ENCODE results near the gene JOSD2. TPM values are rescaled to one million over a fixed set of nuclear protein-coding genes. Genes with fewer than 3 reads are reported as not detected.

Gene JOSD2
- polyA plus RNA-seq, 1 experiment, result 19.6 TPM

DNA sequence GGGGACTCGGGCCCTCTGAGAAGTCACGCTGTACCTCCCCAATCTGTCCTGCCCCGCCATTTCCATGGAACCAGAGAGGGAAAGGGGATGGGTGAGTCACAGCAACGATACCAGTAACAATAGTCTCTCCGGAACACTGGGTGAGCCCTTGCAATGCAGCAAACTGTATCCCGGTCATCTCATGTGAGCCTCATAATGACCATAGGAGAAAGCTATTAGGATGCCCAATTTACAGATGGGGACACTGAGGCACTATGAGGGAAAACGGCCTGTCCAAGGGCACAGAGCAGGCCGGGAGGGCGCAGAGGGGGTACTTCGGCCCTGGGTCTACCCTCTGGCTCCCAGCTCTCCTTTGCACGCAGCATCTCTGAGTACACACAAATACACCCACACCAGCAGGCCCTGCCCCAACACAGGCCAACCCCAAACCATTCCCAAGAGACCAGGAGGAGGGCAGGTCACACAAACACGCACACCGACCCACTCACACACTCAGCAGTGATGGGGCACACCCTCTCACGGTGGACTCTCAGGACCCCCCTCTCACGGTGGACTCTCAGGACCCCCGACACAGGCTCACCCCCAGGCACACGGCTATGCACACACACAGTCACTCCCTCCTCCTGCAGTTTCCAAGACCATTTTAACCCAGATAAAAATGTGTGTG, 39.1 kb upstream of the JOSD2 start:
- no peak for DNase-seq (ENCODE audit: low read depth, low spot score)
- CTCF ChIA-PET, result no interaction called here

DNA sequence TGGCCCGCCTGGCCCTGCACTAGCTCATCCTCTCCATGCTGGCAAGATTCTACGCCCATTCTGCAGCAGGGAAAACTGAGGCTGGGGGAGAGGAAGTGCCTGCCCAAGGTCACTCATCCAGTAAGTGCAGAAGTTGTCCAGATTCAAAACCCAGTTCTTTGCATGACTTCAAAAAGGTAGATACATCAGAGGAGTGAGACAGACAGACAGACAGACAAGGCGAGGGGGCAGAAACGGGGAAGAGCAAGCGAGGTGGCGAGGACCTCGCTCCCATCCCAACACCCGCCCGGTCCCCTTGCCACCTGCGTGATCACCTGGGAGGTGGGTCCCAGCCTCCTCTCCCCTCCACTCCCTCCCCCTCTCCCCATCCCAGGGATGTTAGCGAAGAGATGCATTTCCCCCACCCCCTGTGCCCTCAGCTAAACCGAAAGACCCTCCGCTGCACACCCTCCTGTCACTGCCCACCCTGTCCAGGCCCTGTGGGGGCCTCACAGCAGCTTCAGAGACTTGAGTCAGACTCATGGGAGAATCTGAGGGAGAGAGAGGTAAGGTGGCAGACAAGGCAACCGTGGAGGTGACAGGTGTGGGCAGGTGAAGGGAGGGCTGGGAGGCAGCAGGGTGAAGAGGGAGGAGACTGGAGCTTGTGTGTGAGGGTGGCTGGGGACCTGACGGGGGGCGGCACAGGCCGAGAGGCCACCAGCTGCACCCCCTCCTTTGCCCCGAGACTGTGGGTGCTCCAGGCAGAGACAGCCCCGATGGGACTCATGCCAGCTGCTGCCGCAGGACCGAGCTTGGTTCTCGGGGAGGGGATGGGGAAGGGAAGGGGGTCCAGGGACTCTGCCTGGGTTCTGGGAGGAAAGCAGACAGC, 38.3 kb upstream of the JOSD2 start:
- Histone ChIP-seq H3K27ac (ENCODE audit: low read depth, low read length) (no peak overlapping the region), H3K27me3 (ENCODE audit: control insufficient read depth, insufficient read depth, low read length) (peaks cover 17% of the 10 kb centered on the region), H3K9me3 (ENCODE audit: control insufficient read depth, insufficient read depth, low read length) (no peaks in the 10 kb centered on the region), H3K4me3 (ENCODE audit: low read depth, low read length) (no peak overlapping the region)
- ChIA-PET POLR2A (no interaction called here), CTCF (interaction anchor here (0.7 kb wide), 1 partner anchor 192 kb away, joined by 6 read pairs; no protein-coding TSS in a partner anchor)
- TF ChIP-seq, protein P1, sequence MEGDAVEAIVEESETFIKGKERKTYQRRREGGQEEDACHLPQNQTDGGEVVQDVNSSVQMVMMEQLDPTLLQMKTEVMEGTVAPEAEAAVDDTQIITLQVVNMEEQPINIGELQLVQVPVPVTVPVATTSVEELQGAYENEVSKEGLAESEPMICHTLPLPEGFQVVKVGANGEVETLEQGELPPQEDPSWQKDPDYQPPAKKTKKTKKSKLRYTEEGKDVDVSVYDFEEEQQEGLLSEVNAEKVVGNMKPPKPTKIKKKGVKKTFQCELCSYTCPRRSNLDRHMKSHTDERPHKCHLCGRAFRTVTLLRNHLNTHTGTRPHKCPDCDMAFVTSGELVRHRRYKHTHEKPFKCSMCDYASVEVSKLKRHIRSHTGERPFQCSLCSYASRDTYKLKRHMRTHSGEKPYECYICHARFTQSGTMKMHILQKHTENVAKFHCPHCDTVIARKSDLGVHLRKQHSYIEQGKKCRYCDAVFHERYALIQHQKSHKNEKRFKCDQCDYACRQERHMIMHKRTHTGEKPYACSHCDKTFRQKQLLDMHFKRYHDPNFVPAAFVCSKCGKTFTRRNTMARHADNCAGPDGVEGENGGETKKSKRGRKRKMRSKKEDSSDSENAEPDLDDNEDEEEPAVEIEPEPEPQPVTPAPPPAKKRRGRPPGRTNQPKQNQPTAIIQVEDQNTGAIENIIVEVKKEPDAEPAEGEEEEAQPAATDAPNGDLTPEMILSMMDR (IDR thresholded peaks at IDR 0.05; ENCODE audit: low read depth, low read length), result no peak
- DNase-seq (ENCODE audit: low read depth, low spot score), result no peak

More for the DNA sequence above, 39.1 kb upstream of the JOSD2 start:
- POLR2A ChIA-PET, result no interaction called here
- Histone ChIP-seq H3K9me3 (ENCODE audit: control insufficient read depth, insufficient read depth, low read length) (no peaks in the 10 kb centered on the region), H3K27ac (ENCODE audit: low read depth, low read length) (no peak overlapping the region), H3K4me3 (ENCODE audit: low read depth, low read length) (no peak overlapping the region), H3K27me3 (ENCODE audit: control insufficient read depth, insufficient read depth, low read length) (peaks cover 17% of the 10 kb centered on the region)
- TF ChIP-seq, protein P1 (IDR thresholded peaks at IDR 0.05; ENCODE audit: low read depth, low read length), result no peak

DNA sequence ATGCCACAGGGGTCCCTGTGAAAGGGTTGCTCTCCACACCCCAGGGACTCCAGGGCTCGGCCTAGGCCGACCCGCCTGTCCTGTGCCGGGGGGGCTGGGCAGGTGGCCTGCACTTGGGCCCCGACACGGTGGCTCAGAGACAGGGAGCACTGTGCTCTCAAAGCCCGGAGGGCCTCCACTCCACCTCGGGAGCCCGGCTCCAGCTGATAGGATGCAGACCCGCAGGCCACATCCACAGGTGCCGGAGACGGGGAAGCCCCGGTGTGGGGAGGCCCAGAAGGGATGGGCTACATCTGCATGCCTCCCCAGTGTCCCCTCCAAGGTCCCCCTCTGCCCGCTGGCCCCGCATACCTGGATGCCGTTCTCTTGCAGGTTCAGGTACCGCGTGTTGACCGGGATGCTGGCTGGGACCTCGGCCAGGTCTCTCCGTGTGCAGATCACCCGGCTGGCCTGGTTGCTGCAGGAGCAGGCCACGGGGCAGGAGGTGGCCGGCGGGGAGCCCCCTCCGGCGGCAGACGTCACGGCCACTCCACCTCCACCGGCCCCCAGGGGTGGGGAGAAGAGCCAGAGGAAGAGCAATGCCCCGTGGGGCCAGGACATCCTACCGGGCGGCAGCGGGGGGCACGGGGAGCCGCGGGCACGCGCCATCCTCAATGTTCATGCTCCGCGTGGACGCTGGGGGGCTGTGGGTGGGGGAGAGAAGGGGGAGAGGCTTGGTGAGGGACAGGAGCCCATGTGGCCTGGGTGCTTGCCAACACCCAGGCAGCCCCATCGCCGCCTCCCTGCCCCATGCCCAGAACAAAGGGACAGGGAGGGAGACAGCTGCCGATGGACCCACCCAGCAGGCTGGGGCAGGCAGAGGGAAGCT, 37.4 kb upstream of the JOSD2 start:
- DNase-seq (ENCODE audit: low read depth, low spot score), result no peak
- CTCF ChIA-PET, result no interaction called here
- POLR2A ChIA-PET, result no interaction called here
- no peak overlapping the region for H3K4me3 ChIP-seq (ENCODE audit: low read depth, low read length)
- no peak overlapping the region for H3K27ac ChIP-seq (ENCODE audit: low read depth, low read length)
- TF ChIP-seq, protein P1 (IDR thresholded peaks at IDR 0.05; ENCODE audit: low read depth, low read length), result no peak
- no peaks in the 10 kb centered on the region for H3K9me3 ChIP-seq (ENCODE audit: control insufficient read depth, insufficient read depth, low read length)
- peaks cover 17% of the 10 kb centered on the region for H3K27me3 ChIP-seq (ENCODE audit: control insufficient read depth, insufficient read depth, low read length)

DNA sequence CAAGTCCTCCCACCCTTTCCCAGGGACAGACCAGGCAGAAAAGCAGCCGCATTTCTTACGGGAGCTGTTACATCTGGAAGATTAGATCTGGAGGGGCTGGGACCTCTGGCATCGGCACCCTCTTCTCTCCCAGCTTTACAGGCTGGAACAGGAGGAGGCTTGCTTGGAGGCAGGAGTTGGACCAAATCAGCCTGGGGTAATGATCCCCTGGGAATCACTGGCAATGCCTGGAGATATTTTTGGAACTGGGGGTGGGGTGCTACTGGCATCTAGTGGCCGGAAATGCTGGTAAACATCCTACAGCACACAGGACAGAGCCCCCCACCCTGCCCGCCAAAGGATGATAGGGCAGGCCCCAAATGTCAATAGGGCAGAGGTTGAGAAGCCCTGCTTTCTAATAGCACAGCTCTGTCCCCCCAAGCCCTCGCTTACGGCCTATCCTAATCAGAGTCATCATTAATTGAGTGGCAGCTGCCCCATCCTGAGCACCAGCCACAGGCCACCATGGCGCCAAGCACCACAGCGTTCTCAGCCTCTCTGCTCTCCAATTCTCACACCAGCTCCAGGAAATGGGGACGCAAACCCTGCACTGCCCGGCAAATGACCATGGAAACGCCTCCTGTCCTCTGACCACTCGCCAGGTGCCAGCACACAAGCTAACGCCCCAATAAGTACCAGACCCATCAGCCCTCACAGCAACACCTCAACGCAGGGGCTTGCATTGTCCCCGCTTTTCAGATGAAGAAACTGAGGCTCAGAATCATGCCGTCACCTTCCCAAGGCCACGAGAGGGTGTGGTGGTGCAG, 36.6 kb upstream of the JOSD2 start:
- no peak overlapping the region for H3K4me3 ChIP-seq (ENCODE audit: low read depth, low read length)
- CTCF ChIA-PET, result interaction anchor here (1.1 kb wide), 1 partner anchor 9 kb away, joined by 3 read pairs; no protein-coding TSS in a partner anchor

More for the DNA sequence above, 36.6 kb upstream of the JOSD2 start:
- peaks cover 14% of the 10 kb centered on the region for H3K27me3 ChIP-seq (ENCODE audit: control insufficient read depth, insufficient read depth, low read length)
- no peak overlapping the region for H3K27ac ChIP-seq (ENCODE audit: low read depth, low read length)
- DNase-seq (ENCODE audit: low read depth, low spot score), result no peak
- TF ChIP-seq, protein P1 (IDR thresholded peaks at IDR 0.05; ENCODE audit: low read depth, low read length), result no peak
- H3K9me3 ChIP-seq (ENCODE audit: control insufficient read depth, insufficient read depth, low read length), result no peaks in the 10 kb centered on the region; the same call in 1 of the 2 replicates
- POLR2A ChIA-PET, result no interaction called here
